Activated naive CD8-positive, alpha-beta T cell treated with anti-CD3 and anti-CD28 coated beads, Interleukin-2, amount 50 U/mL, for 24 hours (primary cell): Measurements from ENCODE around the gene VPS13D.

Experiments
- ATAC-seq: fragments of 150-1000 bp; cut with Tn5 transposase; one replicate; pipeline ENCODE4 v1.10.0; 2021
- DNase-seq: peaks from one replicate; pipeline ENCODE4 v3.0.0; 2021
- H3K27ac Mint-ChIP-seq: one replicate; pipeline ENCODE4 v1.8.0; 2021; ENCODE audit warnings: mild to moderate bottlenecking, mixed read lengths
- H3K27me3 Mint-ChIP-seq: one replicate; pipeline ENCODE4 v1.8.0; 2021; ENCODE audit warnings: mixed read lengths
- H3K36me3 Mint-ChIP-seq: one replicate; pipeline ENCODE4 v1.8.0; 2021; ENCODE audit warnings: low read depth, mixed read lengths
- H3K4me1 Mint-ChIP-seq: one replicate; pipeline ENCODE4 v1.8.0; 2021; ENCODE audit warnings: mixed read lengths
- H3K4me3 Mint-ChIP-seq: one replicate; pipeline ENCODE4 v1.8.0; 2021; ENCODE audit warnings: mild to moderate bottlenecking, moderate library complexity, mixed read lengths
- H3K9me3 Mint-ChIP-seq: one replicate; pipeline ENCODE4 v1.8.0; 2021; ENCODE audit warnings: mixed read lengths

VPS13D gene

DNA sequence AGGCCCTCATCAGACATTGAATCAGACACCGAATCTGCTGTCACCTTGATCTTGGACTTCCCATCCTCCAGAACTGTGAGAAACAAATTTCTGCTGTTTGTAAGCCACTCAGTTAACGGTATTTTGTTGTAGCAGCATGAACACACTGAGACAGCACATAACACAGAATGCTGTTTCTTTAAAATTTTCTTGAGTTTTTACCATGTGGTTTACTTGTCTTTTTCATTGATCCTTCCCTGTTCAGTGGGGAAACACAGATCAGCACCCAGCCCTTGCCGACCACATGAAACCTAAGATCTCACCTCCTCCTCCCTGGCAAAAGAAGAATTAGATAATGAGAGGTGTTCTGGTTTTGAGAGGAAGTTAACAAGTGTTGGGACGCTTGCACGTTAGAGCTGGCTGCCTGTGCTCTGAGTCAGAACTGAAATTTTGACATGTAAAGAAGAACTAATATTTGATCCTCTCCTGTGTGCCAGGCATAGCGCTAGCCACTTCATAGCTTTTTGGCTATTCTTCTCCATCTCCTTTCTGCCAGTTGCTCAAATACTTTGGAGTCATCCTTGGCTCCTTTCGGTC lies 208.6 kb downstream of the VPS13D start:
- H3K4me3 Mint-ChIP-seq, result peak overlapping the region; percentile 56
- ATAC-seq (peak; percentile 50), DNase-seq (peak; percentile 58)
- peaks cover 96% of the 10 kb centered on the region for H3K4me1 Mint-ChIP-seq
- H3K27me3 Mint-ChIP-seq, result peaks cover 3% of the 10 kb centered on the region
- peaks cover 17% of the 10 kb centered on the region for H3K9me3 Mint-ChIP-seq
- peak overlapping the region; percentile 94 for H3K27ac Mint-ChIP-seq
- H3K36me3 Mint-ChIP-seq, result peaks cover 59% of the 10 kb centered on the region

DNA sequence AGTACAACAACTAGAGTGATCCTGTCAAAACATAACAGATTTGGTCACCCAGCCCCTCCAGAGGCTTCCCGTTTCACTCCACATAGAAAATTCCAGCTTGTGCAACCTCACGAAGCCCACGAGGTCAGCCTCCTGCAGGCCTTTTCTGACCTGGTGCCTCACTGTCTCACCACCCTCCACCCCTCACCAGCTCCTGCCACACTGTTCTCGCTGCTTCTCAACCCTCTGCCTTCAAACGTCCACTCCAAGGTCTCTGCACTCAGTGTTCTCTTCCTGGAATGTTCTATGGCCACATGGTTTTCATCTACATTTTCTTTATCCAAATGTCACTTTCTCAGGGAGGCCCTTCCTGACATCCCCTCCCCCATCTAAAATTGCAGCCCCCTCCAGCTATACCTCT lies 209.2 kb downstream of the VPS13D start:
- ATAC-seq, result no peak
- DNase-seq, result no peak
- peaks cover 93% of the 10 kb centered on the region for H3K4me1 Mint-ChIP-seq
- H3K36me3 Mint-ChIP-seq, result peaks cover 61% of the 10 kb centered on the region
- H3K4me3 Mint-ChIP-seq, result no peak overlapping the region
- H3K9me3 Mint-ChIP-seq, result peaks cover 18% of the 10 kb centered on the region
- H3K27ac Mint-ChIP-seq, result peak overlapping the region; percentile 94
- peaks cover 3% of the 10 kb centered on the region for H3K27me3 Mint-ChIP-seq

- peak overlapping the region; percentile 60 for H3K27ac Mint-ChIP-seq
- H3K36me3 Mint-ChIP-seq, result peaks cover 69% of the 10 kb centered on the region
- no peak for DNase-seq
- no peak overlapping the region for H3K4me3 Mint-ChIP-seq
- H3K9me3 Mint-ChIP-seq, result peaks cover 23% of the 10 kb centered on the region
- no peak for ATAC-seq
- peaks cover 91% of the 10 kb centered on the region for H3K4me1 Mint-ChIP-seq
- H3K27me3 Mint-ChIP-seq, result peaks cover 1% of the 10 kb centered on the region
Observed at GRCh38 chr1:12441414-12442105, 211.7 kb downstream of the VPS13D start.

GRCh38 chr1:12442217-12442616 lies 212.4 kb downstream of the VPS13D start:
- Mint-ChIP-seq H3K27me3 (peaks cover 1% of the 10 kb centered on the region), H3K4me3 (no peak overlapping the region), H3K27ac (peak overlapping the region; percentile 80), H3K9me3 (peaks cover 21% of the 10 kb centered on the region), H3K4me1 (peaks cover 91% of the 10 kb centered on the region), H3K36me3 (peaks cover 64% of the 10 kb centered on the region)
- no peak for DNase-seq
- no peak for ATAC-seq

DNA sequence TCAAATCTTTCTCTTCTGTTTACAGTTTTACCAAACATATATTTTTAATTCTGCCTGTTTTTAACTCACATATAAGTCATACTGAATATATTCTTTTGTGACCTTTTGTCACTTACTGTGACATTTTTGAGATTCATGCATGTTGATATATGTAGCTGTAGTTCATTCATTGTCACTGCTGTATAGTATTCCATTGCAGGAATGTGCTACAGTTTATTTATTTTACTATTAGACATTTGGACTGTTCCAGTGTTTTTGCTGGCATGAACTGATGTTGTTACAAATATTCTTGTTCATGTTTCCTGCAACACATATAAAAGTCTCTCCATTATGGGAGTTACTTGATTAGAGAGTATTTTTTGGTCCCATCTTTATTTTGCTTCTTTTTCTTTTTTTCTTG lies 213.3 kb downstream of the VPS13D start:
- ATAC-seq, result no peak
- H3K27ac Mint-ChIP-seq, result peak overlapping the region; percentile 80
- H3K9me3 Mint-ChIP-seq, result peaks cover 16% of the 10 kb centered on the region
- peaks cover 58% of the 10 kb centered on the region for H3K36me3 Mint-ChIP-seq
- no peak overlapping the region for H3K4me3 Mint-ChIP-seq
- H3K27me3 Mint-ChIP-seq, result peaks cover 1% of the 10 kb centered on the region
- H3K4me1 Mint-ChIP-seq, result peaks cover 91% of the 10 kb centered on the region
- DNase-seq, result no peak

DNA sequence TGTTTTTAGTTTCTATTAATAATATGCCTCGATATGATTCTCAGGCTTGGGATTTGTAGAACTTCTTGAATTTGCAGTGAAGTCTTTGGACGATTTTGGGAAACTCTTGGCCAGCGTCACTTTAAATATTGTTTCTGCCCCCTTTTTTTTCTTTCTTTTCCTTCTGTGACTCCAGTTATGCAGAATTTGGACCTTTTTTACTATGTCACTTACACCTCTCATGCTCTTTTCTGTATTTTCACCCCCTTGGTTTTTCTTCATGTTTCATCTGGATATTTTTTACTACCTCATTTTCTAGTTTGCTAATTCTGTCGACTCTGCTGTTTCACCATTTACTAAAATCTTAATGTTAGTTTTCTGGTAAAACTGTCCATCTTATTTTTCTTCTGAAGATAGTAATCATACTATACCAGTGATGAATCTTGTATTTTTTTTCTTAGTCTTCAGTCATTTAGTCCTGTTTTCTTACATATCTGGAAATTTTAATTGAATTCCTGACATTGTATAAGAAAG lies 214.6 kb downstream of the VPS13D start:
- peaks cover 11% of the 10 kb centered on the region for H3K9me3 Mint-ChIP-seq
- no peak overlapping the region for H3K4me3 Mint-ChIP-seq
- DNase-seq, result no peak
- no peak for ATAC-seq
- no peaks in the 10 kb centered on the region for H3K27me3 Mint-ChIP-seq
- peaks cover 91% of the 10 kb centered on the region for H3K4me1 Mint-ChIP-seq
- peaks cover 47% of the 10 kb centered on the region for H3K36me3 Mint-ChIP-seq
- no peak overlapping the region for H3K27ac Mint-ChIP-seq

GRCh38 chr1:12445257-12445656 lies 215.4 kb downstream of the VPS13D start:
- Mint-ChIP-seq H3K27ac (peak overlapping the region; percentile 71), H3K9me3 (peaks cover 11% of the 10 kb centered on the region), H3K27me3 (no peaks in the 10 kb centered on the region), H3K36me3 (peaks cover 46% of the 10 kb centered on the region), H3K4me3 (no peak overlapping the region), H3K4me1 (peaks cover 90% of the 10 kb centered on the region)
- no peak for DNase-seq
- no peak for ATAC-seq

- Mint-ChIP-seq H3K4me3 (no peak overlapping the region), H3K36me3 (peaks cover 52% of the 10 kb centered on the region), H3K9me3 (peaks cover 11% of the 10 kb centered on the region), H3K4me1 (peaks cover 92% of the 10 kb centered on the region), H3K27ac (peak overlapping the region; percentile 23), H3K27me3 (no peaks in the 10 kb centered on the region)
- no peak for ATAC-seq
- DNase-seq, result no peak
Observed at GRCh38 chr1:12446593-12446992, 216.8 kb downstream of the VPS13D start.

- Mint-ChIP-seq H3K4me1 (peaks cover 94% of the 10 kb centered on the region), H3K9me3 (peaks cover 11% of the 10 kb centered on the region), H3K4me3 (no peak overlapping the region), H3K27ac (peak overlapping the region; percentile 99), H3K36me3 (peaks cover 56% of the 10 kb centered on the region), H3K27me3 (no peaks in the 10 kb centered on the region)
- ATAC-seq (no peak), DNase-seq (no peak)
Observed at GRCh38 chr1:12447307-12447706, 217.5 kb downstream of the VPS13D start.

- ATAC-seq, result no peak
- Mint-ChIP-seq H3K4me1 (peaks cover 94% of the 10 kb centered on the region), H3K9me3 (peaks cover 9% of the 10 kb centered on the region), H3K27ac (peak overlapping the region; percentile 99), H3K27me3 (no peaks in the 10 kb centered on the region), H3K4me3 (no peak overlapping the region), H3K36me3 (peaks cover 54% of the 10 kb centered on the region)
- DNase-seq, result no peak
Observed at GRCh38 chr1:12447849-12448312, 218.1 kb downstream of the VPS13D start.

GRCh38 chr1:12448746-12449177 lies 218.9 kb downstream of the VPS13D start:
- no peak for ATAC-seq
- Mint-ChIP-seq H3K27me3 (no peaks in the 10 kb centered on the region), H3K4me3 (peak overlapping the region; percentile 62), H3K4me1 (peaks cover 95% of the 10 kb centered on the region), H3K36me3 (peaks cover 49% of the 10 kb centered on the region), H3K27ac (peak overlapping the region; percentile 99), H3K9me3 (peaks cover 6% of the 10 kb centered on the region)
- DNase-seq, result no peak

DNA sequence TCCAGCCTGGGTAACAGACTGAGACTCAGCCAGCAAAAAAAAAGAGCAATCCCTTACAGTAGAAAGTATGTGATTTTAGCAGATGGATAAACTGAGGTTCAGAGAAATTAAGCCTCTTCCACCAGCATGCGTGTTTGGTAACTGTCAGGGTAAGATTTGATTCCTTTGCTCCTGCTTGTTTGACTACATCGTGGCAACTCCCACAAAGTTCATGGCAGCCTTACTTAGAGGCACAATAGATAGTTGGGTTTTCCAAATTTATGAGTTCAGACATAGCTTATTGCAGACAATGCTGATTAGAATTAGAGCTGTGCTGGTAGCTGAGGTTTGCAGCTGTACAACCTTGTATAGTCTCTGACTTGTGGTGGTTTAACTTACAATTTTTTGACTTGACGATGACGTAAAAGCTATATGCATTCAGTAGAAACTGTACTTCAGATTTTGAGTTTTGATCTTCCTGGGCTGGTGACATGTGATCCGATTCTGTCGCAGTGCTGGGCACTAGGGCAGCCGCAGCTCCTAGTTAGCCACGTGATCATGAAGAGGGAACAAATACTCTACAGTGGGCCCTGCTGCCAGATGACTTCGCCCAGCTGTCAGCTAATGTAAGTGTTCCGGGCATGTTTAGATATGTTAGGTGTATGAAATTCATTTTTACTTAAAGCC lies 220.4 kb downstream of the VPS13D start:
- DNase-seq (no peak), ATAC-seq (no peak)
- H3K9me3 Mint-ChIP-seq, result no peaks in the 10 kb centered on the region
- H3K27ac Mint-ChIP-seq, result peak overlapping the region; percentile 99
- peaks cover 97% of the 10 kb centered on the region for H3K4me1 Mint-ChIP-seq
- H3K4me3 Mint-ChIP-seq, result peak overlapping the region; percentile 62
- H3K27me3 Mint-ChIP-seq, result no peaks in the 10 kb centered on the region
- peaks cover 41% of the 10 kb centered on the region for H3K36me3 Mint-ChIP-seq

DNA sequence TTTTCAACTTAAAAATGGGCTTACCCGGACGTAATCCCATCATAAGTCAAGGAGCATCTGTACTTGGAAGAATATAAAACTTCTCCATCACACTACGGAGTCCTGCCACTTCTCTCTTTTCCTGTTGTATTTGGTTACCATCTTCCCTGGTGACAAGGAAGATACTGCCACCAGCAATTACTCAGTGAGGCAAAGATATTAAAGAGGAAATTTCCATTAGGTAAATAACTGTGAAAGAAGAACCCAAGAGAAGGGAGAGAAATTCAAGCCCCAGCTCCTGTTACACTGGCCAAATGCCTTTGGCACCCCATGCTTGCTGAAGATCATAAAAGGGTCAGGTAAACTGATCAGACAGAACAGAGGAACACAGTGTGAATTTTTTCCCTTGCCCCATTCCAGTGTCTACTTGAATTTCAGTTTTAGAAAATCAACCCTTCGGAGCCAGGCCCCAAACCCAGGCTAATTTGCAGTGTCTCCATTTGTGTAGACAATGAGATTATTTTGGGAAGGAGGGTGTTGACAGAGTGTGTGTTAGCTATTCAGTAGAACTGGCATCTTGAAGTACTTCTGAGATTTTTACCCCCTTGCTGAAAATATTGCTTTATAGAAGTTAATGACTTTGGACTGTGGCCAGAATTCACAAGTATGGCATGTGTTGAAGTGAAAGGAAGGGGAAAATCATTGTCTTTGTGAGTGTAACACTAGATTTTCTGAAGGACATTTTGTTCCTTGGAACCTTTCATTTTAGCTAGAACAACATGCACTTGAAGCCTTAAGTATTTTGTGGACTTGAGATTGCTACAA lies 221.1 kb downstream of the VPS13D start:
- Mint-ChIP-seq H3K4me1 (peaks cover 94% of the 10 kb centered on the region), H3K27me3 (no peaks in the 10 kb centered on the region), H3K9me3 (no peaks in the 10 kb centered on the region), H3K4me3 (peak overlapping the region; percentile 62), H3K27ac (peak overlapping the region; percentile 99), H3K36me3 (peaks cover 38% of the 10 kb centered on the region)
- no peak for ATAC-seq
- DNase-seq, result no peak

DNA sequence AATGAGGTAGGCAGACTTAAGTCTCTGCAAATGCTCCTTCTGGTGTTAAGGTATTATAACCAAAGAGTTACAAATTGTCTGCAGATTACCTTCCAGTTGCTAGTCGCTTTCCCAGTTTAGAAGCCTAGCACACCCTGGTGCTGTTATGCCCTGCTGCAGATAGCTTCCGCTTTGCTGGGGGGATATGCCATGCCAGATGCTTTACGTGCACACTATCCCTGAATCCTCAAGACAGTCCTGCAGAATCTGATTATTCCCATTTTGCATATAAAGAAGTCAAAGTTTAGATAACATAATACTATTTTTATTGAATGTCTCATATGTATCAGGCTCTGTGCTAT lies 221.7 kb downstream of the VPS13D start:
- peaks cover 36% of the 10 kb centered on the region for H3K36me3 Mint-ChIP-seq
- H3K9me3 Mint-ChIP-seq, result no peaks in the 10 kb centered on the region
- ATAC-seq, result no peak
- H3K27ac Mint-ChIP-seq, result peak overlapping the region; percentile 99
- no peak for DNase-seq
- no peaks in the 10 kb centered on the region for H3K27me3 Mint-ChIP-seq
- H3K4me3 Mint-ChIP-seq, result peak overlapping the region; percentile 62
- peaks cover 93% of the 10 kb centered on the region for H3K4me1 Mint-ChIP-seq
